H9 (cell line): ENCODE data around the gene ZNF121. TPM values are rescaled to one million over a fixed set of nuclear protein-coding genes. Genes with fewer than 3 reads are reported as not detected.

ENCODE experiments used
- DNase-seq: peaks from one replicate; pipeline ENCODE4 v3.0.0-alpha.2; 2017
- H2AFZ ChIP-seq: one replicate; pipeline ENCODE4 v1.6.1; 2013; ENCODE audit warnings: mild to moderate bottlenecking, low read length, control low read depth, moderate library complexity
- H2AK5ac ChIP-seq: 2 replicates; pipeline ENCODE4 v1.6.1; 2013; ENCODE audit warnings: low read length, control low read depth, mixed read lengths; ENCODE audit not compliant: insufficient read length
- H2BK120ac ChIP-seq: one replicate; pipeline ENCODE4 v1.6.1; 2013; ENCODE audit warnings: low read depth, mild to moderate bottlenecking, low read length, control low read depth, inconsistent platforms; ENCODE audit not compliant: poor library complexity, severe bottlenecking
- H2BK12ac ChIP-seq: 2 replicates; pipeline ENCODE4 v1.6.1; 2013; ENCODE audit warnings: low read length, control low read depth, mixed read lengths, low read depth; ENCODE audit not compliant: insufficient read length
- H2BK15ac ChIP-seq: 2 replicates; pipeline ENCODE4 v1.6.1; 2013; ENCODE audit warnings: low read depth, low read length, control low read depth
- H2BK20ac ChIP-seq: one replicate; pipeline ENCODE4 v1.6.1; 2013; ENCODE audit warnings: low read depth, mild to moderate bottlenecking, low read length, control low read depth, inconsistent platforms; ENCODE audit not compliant: poor library complexity, severe bottlenecking
- H2BK5ac ChIP-seq: 2 replicates; pipeline ENCODE4 v1.6.1; 2013; ENCODE audit warnings: low read length, control low read depth, mixed read lengths; ENCODE audit not compliant: insufficient read length
- H3K14ac ChIP-seq: 2 replicates; pipeline ENCODE4 v1.6.1; 2013; ENCODE audit warnings: low read length, control low read depth; ENCODE audit not compliant: insufficient read depth
- H3K18ac ChIP-seq: 2 replicates; pipeline ENCODE4 v1.6.1; 2013; ENCODE audit warnings: low read depth, mild to moderate bottlenecking, mixed read lengths, low read length, control low read depth; ENCODE audit not compliant: insufficient read length
- H3K23ac ChIP-seq: 2 replicates; pipeline ENCODE4 v1.6.1; 2013; ENCODE audit warnings: low read length, control low read depth, mixed read lengths, low read depth; ENCODE audit not compliant: insufficient read length
- H3K23me2 ChIP-seq: 2 replicates; pipeline ENCODE4 v1.6.1; 2013; ENCODE audit warnings: low read depth, mild to moderate bottlenecking, mixed read lengths, low read length, control low read depth; ENCODE audit not compliant: insufficient read length, poor library complexity, severe bottlenecking
- H3K27ac ChIP-seq: 2 replicates; pipeline ENCODE4 v1.5.1; 2013; ENCODE audit warnings: low read length, control low read depth, mixed read lengths, low read depth; ENCODE audit not compliant: insufficient read length
- H3K27me3 ChIP-seq: 2 replicates; pipeline ENCODE4 v1.6.1; 2013; ENCODE audit warnings: low read length, control low read depth, inconsistent platforms; ENCODE audit not compliant: insufficient read depth
- H3K4ac ChIP-seq: 2 replicates; pipeline ENCODE4 v1.6.1; 2013; ENCODE audit warnings: low read depth, mild to moderate bottlenecking, control low read depth, inconsistent platforms, low read length, moderate library complexity
- H3K4me1 ChIP-seq: 2 replicates; pipeline ENCODE4 v1.6.1; 2013; ENCODE audit warnings: low read length, control low read depth, inconsistent platforms; ENCODE audit not compliant: insufficient read depth
- H3K4me2 ChIP-seq: 2 replicates; pipeline ENCODE4 v1.6.1; 2013; ENCODE audit warnings: low read length, control low read depth, mixed read lengths; ENCODE audit not compliant: insufficient read length, insufficient read depth
- H3K56ac ChIP-seq: 2 replicates; pipeline ENCODE4 v1.6.1; 2013; ENCODE audit warnings: low read depth, mild to moderate bottlenecking, mixed read lengths, low read length, control low read depth; ENCODE audit not compliant: insufficient read length
- H3K79me1 ChIP-seq: 2 replicates; pipeline ENCODE4 v1.6.1; 2013; ENCODE audit warnings: low read depth, mild to moderate bottlenecking, moderate library complexity, low read length, control low read depth, inconsistent platforms; ENCODE audit not compliant: insufficient read depth, poor library complexity, severe bottlenecking
- H3K79me2 ChIP-seq: 2 replicates; pipeline ENCODE4 v1.6.1; 2013; ENCODE audit warnings: low read length, control low read depth, inconsistent platforms; ENCODE audit not compliant: insufficient read depth
- H3K9ac ChIP-seq: 2 replicates; pipeline ENCODE4 v1.6.1; 2013; ENCODE audit warnings: low read length, control low read depth, mixed read lengths; ENCODE audit not compliant: insufficient read length; ENCODE audit errors: extremely low read depth
- H3K9me3 ChIP-seq: one replicate; pipeline ENCODE4 v1.6.1; 2013; ENCODE audit warnings: low read depth, low read length, inconsistent platforms; ENCODE audit not compliant: control insufficient read depth
- H3T11ph ChIP-seq: one replicate; pipeline ENCODE4 v1.6.1; 2013; ENCODE audit warnings: mild to moderate bottlenecking, low read length, control low read depth, inconsistent platforms
- H4K20me1 ChIP-seq: one replicate; pipeline ENCODE4 v1.6.1; 2013; ENCODE audit not compliant: control insufficient read depth, insufficient read length, insufficient read depth
- H4K5ac ChIP-seq: 2 replicates; pipeline ENCODE4 v1.6.1; 2013; ENCODE audit warnings: low read depth, mild to moderate bottlenecking, mixed read lengths, low read length, control low read depth; ENCODE audit not compliant: insufficient read length
- H4K8ac ChIP-seq: replicated peaks from 2 replicates; pipeline ENCODE4 v1.6.1; 2013; ENCODE audit warnings: low read length, control low read depth, mixed read lengths, low read depth; ENCODE audit not compliant: insufficient read length
- H4K91ac ChIP-seq: 2 replicates; pipeline ENCODE4 v1.6.1; 2013; ENCODE audit warnings: low read depth, mild to moderate bottlenecking, moderate library complexity, mixed read lengths, low read length, control low read depth; ENCODE audit not compliant: insufficient read length
- H3K27ac Mint-ChIP-seq, 3 experiments: 2 replicates in 2 of 3; 3 replicates in 1 of 3; pipeline ENCODE4 v1.8.0; 2020 to 2021; ENCODE audit warnings: mixed read lengths in 3 of 3, mild to moderate bottlenecking in 1 of 3, moderate library complexity in 1 of 3
- H3K27me3 Mint-ChIP-seq: 2 replicates; pipeline ENCODE4 v1.8.0; 2021; ENCODE audit warnings: low read depth, mild to moderate bottlenecking, moderate library complexity, mixed read lengths
- H3K36me3 Mint-ChIP-seq, 3 experiments: 2 replicates in 2 of 3; 3 replicates in 1 of 3; pipeline ENCODE4 v1.8.0; 2020 to 2021; ENCODE audit warnings: low read depth in 3 of 3, mixed read lengths in 3 of 3; ENCODE audit not compliant: insufficient read depth in 1 of 3
- H3K4me1 Mint-ChIP-seq, 2 experiments: 2 replicates each; pipeline ENCODE4 v1.8.0; 2020; ENCODE audit warnings: mixed read lengths in 2 of 2
- H3K4me3 Mint-ChIP-seq, 2 experiments: 2 replicates in 1 of 2; 3 replicates in 1 of 2; pipeline ENCODE4 v1.8.0; 2020 to 2021; ENCODE audit warnings: mild to moderate bottlenecking in 2 of 2, mixed read lengths in 2 of 2, moderate library complexity in 1 of 2
- H3K9me3 Mint-ChIP-seq, 2 experiments: 2 replicates in 1 of 2; 3 replicates in 1 of 2; pipeline ENCODE4 v1.8.0; 2020; ENCODE audit warnings: mild to moderate bottlenecking in 2 of 2, mixed read lengths in 2 of 2, moderate library complexity in 1 of 2
- WGBS: extraction: QIAGEN DNeasy Blood & Tissue Kit; methylation state at CpG from one replicate; pipeline ENCODE4 v1.1.7; 2013; ENCODE audit warnings: missing lambda C conversion rate, low lambda C conversion rate, mixed read lengths; ENCODE audit not compliant: insufficient read length; ENCODE audit errors: extremely low coverage; 5-methylcytosine and 5-hydroxymethylcytosine counted together
- total RNA-seq: library from RNA; stranded (reverse); gene quantifications from 2 replicates; pipeline ENCODE4 v1.2.1, GENCODE V29; 2021
- TF ChIP-seq, protein P1 (sequence below): fragments of 200-600 bp; sonication (generic); conservative IDR thresholded peaks from 3 replicates; pipeline ENCODE4 v1.8.0; 2021; ENCODE audit warnings: antibody characterized with exemption, mild to moderate bottlenecking

The ZNF121 gene
- total RNA-seq, 1 experiment from 2014 or later: 171 TPM

DNA sequence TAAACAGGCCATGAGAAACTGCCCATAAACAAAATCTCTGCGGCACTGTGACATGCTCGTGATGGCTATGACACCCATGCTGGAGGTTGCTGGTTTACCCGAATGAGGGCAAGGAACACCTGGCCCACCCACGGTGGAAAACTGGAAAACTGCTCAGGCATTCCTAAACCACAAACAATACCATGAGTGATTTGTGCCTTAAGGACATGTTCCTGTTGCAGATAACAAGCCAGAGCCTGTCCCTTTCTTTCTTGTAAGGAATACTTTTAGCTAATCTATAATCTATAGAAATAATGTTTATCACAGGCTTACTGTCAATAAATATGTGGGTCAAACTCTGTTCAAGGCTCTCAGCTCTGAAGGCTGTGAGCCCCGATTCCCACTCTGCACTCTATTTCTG, 24.6 kb upstream of the ZNF121 start:
- Histone ChIP-seq H2AFZ (no peak overlapping the region), H2AK5ac (no peak overlapping the region), H2BK12ac (no peak overlapping the region), H3T11ph (no peak overlapping the region), H2BK20ac (no peak overlapping the region), H3K27ac (no peak overlapping the region), H3K9ac (no peak overlapping the region), H3K56ac (no peak overlapping the region), H3K14ac (no peak overlapping the region), H3K4me2 (no peak overlapping the region), H2BK15ac (no peak overlapping the region), H4K8ac (no peak overlapping the region), H3K27me3 (no peaks in the 10 kb centered on the region), H3K23me2 (no peaks in the 10 kb centered on the region), H3K18ac (no peak overlapping the region), H4K20me1 (no peaks in the 10 kb centered on the region), H3K4ac (no peak overlapping the region), H2BK5ac (no peak overlapping the region), H4K5ac (no peak overlapping the region), H3K23ac (no peak overlapping the region), H3K9me3 (peaks cover 33% of the 10 kb centered on the region), H4K91ac (no peak overlapping the region), H2BK120ac (no peak overlapping the region), H3K4me1 (no peaks in the 10 kb centered on the region), H3K79me2 (no peaks in the 10 kb centered on the region), H3K79me1 (no peaks in the 10 kb centered on the region)
- no peaks in the 10 kb centered on the region for H3K4me1 Mint-ChIP-seq
- peaks cover 32 to 49% of the 10 kb centered on the region in 2 experiments for H3K9me3 Mint-ChIP-seq
- H3K27ac Mint-ChIP-seq: no peak overlapping the region
- no peak for DNase-seq
- WGBS: no CpG with 5 or more reads among the region's 5 CpGs
- TF ChIP-seq, protein P1, sequence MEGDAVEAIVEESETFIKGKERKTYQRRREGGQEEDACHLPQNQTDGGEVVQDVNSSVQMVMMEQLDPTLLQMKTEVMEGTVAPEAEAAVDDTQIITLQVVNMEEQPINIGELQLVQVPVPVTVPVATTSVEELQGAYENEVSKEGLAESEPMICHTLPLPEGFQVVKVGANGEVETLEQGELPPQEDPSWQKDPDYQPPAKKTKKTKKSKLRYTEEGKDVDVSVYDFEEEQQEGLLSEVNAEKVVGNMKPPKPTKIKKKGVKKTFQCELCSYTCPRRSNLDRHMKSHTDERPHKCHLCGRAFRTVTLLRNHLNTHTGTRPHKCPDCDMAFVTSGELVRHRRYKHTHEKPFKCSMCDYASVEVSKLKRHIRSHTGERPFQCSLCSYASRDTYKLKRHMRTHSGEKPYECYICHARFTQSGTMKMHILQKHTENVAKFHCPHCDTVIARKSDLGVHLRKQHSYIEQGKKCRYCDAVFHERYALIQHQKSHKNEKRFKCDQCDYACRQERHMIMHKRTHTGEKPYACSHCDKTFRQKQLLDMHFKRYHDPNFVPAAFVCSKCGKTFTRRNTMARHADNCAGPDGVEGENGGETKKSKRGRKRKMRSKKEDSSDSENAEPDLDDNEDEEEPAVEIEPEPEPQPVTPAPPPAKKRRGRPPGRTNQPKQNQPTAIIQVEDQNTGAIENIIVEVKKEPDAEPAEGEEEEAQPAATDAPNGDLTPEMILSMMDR: no peak
- H3K36me3 Mint-ChIP-seq: peaks cover 57 to 69% (median 59%) of the 10 kb centered on the region in 3 experiments
- H3K27me3 Mint-ChIP-seq: no peaks in the 10 kb centered on the region; the same call in 1 of the 2 replicates
- no peak overlapping the region for H3K4me3 Mint-ChIP-seq
